ENCODE measurements around the gene FGFR1OP2.
"Not testable (repeated sequence)": the region's sequence is repeated elsewhere in the genome, so short reads cannot be mapped to it uniquely, and the experiment has no call there.

Gene FGFR1OP2

DNA sequence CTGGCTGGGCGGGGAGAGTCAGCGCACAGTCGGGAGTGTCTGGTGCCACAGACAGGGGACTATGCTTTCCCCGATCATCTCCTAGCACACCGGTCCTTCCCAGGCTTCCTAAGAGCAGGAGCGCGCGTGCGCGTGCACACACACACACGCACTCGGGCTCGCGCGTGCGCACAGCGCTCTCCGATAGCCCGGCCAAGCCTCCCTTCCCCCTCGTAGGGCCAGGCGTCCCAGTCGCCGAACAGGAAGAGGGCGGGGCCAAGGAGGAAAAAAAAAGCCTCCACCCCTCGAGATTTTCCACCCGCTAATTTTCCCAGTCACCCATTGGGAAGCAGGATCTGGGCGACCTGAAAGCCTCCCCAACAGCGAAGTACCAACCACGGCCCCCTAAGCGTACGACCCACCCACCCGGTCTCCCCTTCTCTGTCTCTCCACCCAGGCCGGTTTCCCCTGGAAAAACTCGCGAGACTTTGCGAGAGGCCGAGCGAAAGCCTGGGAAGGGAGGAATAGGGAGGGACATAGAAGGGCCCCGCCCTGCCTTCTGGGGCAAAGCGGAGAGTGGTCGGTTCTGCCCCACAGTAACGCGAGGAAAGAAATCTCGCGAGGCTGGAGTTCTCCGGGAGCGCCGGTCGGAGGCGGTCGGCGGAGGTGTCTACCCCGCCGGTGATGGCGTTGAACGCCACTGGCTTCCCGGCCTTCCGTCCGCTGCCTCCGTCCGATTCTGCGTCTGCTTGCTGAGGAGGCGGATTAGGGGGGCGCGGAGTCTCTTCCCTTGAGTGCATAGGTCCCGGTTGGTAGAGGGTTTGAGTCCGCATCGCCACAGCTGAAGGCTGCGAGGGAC is at the start of gene FGFR1OP2, which contains the start of gene INTS13:
FGFR1OP2 (plus strand) TSS at position 608 of the 838 bp plus-strand sequence. CDS start 15,689 bp downstream, outside the sequence.
INTS13 (minus strand) TSS at position 119 of the 838 bp plus-strand sequence. CDS start 1,178 bp downstream, outside the sequence.
- DNase-seq, result peak; percentile 98

DNA sequence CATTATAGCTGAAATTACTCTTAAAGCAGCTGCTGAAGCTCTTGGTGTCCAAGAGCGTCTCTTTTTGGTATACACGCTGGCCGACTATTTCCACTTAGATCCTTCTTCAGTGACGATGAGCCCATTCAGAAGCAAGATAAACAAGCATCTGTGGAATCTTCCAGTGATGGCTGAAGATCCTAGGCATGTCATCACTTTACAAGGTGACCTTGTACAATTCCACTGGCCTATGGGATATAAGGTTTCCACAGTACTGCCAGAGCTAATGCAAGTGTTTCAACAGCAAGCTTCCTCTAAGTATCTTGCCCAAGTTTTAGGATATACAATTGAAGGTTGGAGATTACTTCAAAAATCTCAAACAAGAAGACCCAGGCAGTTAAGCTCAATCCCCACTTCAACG is 47.5 kb upstream of the FGFR1OP2 start:
- no peak for DNase-seq

- DNase-seq, result no peak
These were observed 46.6 kb upstream of the FGFR1OP2 start for GRCh38 chr12:26891704-26892103.

GRCh38 chr12:26895672-26896071 is 42.6 kb upstream of the FGFR1OP2 start:
- DNase-seq, result no peak

DNA sequence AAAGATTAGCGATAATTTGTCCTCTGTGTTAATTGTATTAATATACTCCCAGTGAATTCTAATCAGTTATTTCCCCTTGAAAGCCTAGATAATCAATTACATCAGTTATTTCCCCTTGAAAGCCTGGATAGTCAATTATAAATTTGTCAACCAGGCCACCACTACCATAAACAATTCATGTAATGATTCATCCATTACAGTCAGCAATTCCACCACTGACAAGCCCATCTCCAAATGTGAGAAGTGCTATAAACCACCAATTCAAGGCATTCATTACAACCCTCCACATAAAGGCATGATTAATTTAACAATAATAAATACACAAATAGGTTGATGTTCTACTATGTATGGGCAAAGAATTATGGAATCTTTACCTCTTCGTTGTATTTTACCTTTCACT is 41.4 kb upstream of the FGFR1OP2 start:
- no peak for DNase-seq

DNA sequence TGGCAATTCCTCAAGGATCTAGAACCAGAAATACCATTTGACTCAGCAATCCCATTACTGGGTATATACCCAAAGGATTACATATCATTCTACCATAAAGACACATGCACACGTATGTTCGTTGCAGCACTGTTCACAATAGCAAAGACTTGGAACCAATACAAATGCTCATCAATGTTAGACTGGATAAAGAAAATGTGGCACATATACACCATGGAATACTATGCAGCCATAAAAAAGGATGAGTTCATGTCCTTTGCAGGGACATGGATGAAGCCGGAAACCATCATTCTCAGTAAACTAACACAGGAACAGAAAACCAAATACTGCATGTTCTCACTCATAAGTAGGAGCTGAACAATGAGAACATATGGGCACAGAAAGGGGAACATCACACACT is 34.9 kb upstream of the FGFR1OP2 start:
- DNase-seq, result not testable (repeated sequence)

GRCh38 chr12:26906024-26906423 is 32.2 kb upstream of the FGFR1OP2 start:
- no peak for DNase-seq

GRCh38 chr12:26906704-26907103 is 31.6 kb upstream of the FGFR1OP2 start:
- DNase-seq, result no peak

GRCh38 chr12:26918321-26919215 is 19.7 kb upstream of the FGFR1OP2 start:
- DNase-seq, result no peak

DNA sequence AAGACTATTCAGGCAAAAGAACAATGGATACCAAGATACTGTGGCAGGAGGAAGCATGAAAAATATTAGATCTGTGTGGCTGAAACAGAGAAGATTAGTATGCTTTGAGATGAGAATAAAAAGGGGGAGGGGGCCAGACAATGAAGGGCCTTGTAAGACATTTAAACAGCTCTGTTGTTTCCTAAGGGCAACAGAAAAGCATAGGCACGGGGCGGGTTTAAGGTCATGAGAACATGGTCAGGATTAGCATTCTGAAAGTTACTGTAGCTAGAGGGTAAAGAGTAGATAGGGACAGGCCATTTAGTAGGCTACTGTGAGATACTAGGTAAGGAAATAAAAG is 19.1 kb upstream of the FGFR1OP2 start:
- no peak for DNase-seq

- DNase-seq, result no peak
These were observed 16.4 kb upstream of the FGFR1OP2 start for GRCh38 chr12:26921886-26922285.

- no peak for DNase-seq
These were observed 9.6 kb upstream of the FGFR1OP2 start for GRCh38 chr12:26928661-26929060.

DNA sequence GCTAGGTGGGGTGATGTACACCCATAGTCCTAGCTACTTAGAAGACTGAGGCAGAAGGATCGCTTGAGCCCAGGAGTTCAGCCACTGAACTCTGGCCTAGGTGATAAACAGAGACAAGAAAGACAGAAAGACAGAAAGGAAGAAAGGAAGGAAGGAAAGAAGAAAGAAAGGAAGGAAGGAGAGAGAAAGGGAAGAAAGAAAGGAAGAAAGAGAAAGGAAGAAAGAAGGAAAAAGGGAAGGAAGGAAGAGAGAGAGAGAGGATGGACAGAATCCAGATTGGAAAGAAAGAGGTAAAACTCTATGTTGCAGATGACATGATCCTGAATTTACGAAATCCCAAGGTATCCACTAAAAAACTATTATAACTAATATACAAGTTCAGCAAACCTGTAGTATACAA is 8.7 kb upstream of the FGFR1OP2 start:
- DNase-seq, result no peak

DNA sequence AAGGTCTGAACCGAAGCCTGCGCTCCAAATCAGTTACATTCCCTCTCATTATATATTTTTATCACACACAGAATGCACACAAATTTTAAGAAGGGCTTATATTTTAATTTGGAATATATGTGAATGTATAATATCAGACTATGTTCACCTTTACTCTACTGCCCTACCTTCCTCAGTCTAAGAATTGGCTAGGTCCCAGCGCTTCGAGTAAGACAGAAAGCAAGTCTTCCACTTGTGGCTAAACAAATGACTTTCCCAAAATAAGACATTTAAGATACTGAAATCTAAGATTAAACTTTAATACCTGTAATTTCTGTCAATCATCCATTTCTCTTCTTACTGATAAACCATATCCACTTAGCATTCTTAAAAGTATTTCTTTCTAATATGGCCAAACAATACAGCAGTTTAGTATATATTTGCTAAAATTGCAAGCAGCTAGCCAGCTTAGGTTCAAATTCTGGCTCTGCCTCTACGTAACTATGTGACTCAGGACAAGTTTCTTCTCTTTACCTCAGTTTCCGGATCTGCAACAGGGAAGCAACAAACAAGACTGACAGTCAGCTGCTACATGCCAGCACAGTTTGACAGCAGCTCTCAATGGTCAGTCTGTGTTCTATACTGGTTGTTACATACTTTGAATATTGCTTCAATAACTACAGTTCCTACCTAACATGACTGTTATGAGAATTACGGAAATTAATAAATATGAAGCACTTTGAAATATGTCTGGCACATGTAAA is 2.5 kb upstream of the FGFR1OP2 start:
- DNase-seq, result no peak

GRCh38 chr12:26936559-26937442 is 1.5 kb upstream of the FGFR1OP2 start:
- no peak for DNase-seq

GRCh38 chr12:26937443-26937862 is 817 bp upstream of the FGFR1OP2 start:
- no peak for DNase-seq

- no peak for DNase-seq
These were observed 412 bp downstream of the FGFR1OP2 start for GRCh38 chr12:26938701-26939062.

DNA sequence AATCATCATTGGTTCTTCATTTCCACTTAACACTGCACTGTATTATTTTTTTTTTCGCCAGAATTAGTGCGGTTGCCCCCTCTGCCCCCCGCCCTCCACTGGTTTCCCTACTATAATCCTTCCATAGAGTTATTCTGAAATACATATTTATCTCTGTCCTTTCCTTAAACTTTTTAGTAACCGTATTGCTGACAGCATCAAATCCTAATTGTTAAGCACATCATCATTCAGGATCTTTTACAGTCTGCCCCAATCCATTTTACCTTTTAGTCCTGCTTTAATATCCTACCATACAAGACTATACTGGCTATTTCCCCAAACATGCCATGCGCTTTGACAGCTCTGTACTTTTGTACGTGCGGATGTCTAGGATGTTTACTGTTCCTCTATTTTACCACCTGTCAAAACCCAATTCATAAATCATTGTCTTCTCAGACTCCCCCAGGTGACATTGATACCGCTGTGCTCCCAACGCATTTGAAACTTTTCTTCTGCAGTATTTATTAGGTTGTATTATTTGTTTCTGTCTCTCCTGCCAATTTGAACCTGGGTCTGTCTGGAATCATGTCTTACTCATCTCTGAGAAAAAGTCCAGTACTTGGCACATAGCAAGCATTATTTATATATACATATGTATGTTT is 1.0 kb downstream of the FGFR1OP2 start:
- DNase-seq, result no peak

DNA sequence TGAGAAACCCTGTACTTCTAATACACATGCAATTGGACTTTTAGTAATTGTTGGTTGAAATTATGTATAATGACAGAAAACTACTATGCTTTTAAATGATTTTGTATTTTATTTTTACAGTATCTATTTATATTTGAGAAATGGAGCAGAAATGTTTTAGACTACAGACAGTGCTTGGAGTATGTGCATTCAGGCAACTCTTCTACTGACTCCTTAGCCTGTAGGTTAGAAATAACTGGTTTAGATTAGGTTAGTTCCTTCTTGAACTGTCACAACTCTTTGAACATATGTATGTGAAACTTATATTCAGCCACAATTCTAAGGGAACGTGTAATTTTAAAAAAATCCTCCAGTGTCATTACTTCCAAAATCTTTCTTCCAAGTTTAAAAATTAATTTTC is 1.7 kb downstream of the FGFR1OP2 start:
- no peak for DNase-seq

DNA sequence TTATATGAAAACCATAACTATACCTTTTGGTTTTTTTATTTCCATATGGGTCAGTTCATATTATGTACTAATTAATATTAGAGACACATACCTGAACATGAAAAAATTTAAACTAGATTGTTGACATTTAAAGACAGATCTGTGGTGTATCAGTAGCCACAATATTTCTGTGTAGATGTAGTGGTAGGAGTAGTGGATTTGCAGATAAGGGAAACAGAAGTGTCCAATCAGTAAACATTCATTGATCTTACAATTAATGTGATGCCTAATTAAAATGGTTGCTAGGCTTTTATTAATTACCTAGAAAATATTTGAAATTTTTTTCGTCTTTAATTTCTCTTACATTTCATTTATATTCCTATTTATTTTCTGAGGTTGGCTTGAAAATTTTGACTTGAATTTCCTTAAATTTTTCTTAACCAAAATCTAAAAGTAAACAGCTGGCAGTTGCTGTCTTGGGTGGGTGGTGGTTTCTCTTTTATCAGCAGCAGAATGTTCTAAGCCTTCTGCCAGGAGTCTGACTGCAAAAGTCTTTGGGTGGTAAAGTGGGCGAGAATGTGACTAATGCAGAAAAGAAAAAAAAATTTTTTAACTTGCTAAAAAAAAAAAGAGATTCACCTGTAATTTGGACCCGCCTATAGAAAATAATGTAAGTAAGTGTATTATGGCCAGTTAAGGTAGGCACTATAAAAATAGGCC is 2.4 kb downstream of the FGFR1OP2 start:
- no peak for DNase-seq

GRCh38 chr12:26941215-26941594 is 2.9 kb downstream of the FGFR1OP2 start:
- DNase-seq, result no peak
